ENCODE results near the gene GET4. TPM values are rescaled to one million over a fixed set of nuclear protein-coding genes. Genes with fewer than 3 reads are reported as not detected.

The GET4 gene
- total RNA-seq, 4 donors from 2014 or later, result 24.6 to 40.8 (median 30.0) TPM

- no peaks in the 10 kb centered on the region for H3K4me1 ChIP-seq
- H3K27ac ChIP-seq, result no peak overlapping the region
- no peak for DNase-seq
- TF ChIP-seq CTCF (IDR thresholded peaks at IDR 0.05 in 4 of 5, conservative IDR thresholded peaks at IDR 0.05 in 1 of 5) (no peak), POLR2A (IDR thresholded peaks at IDR 0.05) (no peak)
- no peak for ATAC-seq
- intact Hi-C loops (cut with DNase I; ENCODE audit: low total_unique reads) (no loop called here), in situ Hi-C loops (cut with MboI; ENCODE audit: low sequenced_read_pairs in 4 of 4) (no loop called here)
- H3K36me3 ChIP-seq, result no peaks in the 10 kb centered on the region
- no peak overlapping the region for H3K4me3 ChIP-seq
- H3K9me3 ChIP-seq, result no peaks in the 10 kb centered on the region
- H3K27me3 ChIP-seq, result peaks cover 0 to 4% (median 3%) of the 10 kb centered on the region in 3 donors
Measured at GRCh38 chr7:913736-914520, 37.6 kb downstream of the GET4 start.

GRCh38 chr7:914521-915194, 38.3 kb downstream of the GET4 start:
- H3K27ac ChIP-seq, result no peak overlapping the region
- no peak for TF ChIP-seq POLR2A (IDR thresholded peaks at IDR 0.05)
- TF ChIP-seq CTCF (IDR thresholded peaks at IDR 0.05 in 4 of 5, conservative IDR thresholded peaks at IDR 0.05 in 1 of 5), result no peak
- ATAC-seq (no peak), DNase-seq (no peak)
- in situ Hi-C loops (cut with MboI; ENCODE audit: low sequenced_read_pairs in 4 of 4), result no loop called here
- no peaks in the 10 kb centered on the region for H3K9me3 ChIP-seq
- peaks cover 0 to 3% (median 1%) of the 10 kb centered on the region in 3 donors for H3K27me3 ChIP-seq
- no peak overlapping the region for H3K4me3 ChIP-seq
- no peaks in the 10 kb centered on the region for H3K36me3 ChIP-seq
- intact Hi-C loops (cut with DNase I; ENCODE audit: low total_unique reads), result no loop called here
- no peaks in the 10 kb centered on the region for H3K4me1 ChIP-seq

GRCh38 chr7:915291-916218, 39.2 kb downstream of the GET4 start:
- intact Hi-C loops (cut with DNase I; ENCODE audit: low total_unique reads), result no loop called here
- in situ Hi-C loops (cut with MboI; ENCODE audit: low sequenced_read_pairs in 4 of 4), result no loop called here
- no peak overlapping the region for H3K4me3 ChIP-seq
- no peaks in the 10 kb centered on the region for H3K36me3 ChIP-seq
- no peak for TF ChIP-seq POLR2A (IDR thresholded peaks at IDR 0.05)
- TF ChIP-seq CTCF (IDR thresholded peaks at IDR 0.05 in 4 of 5, conservative IDR thresholded peaks at IDR 0.05 in 1 of 5), result no peak
- no peaks in the 10 kb centered on the region for H3K27me3 ChIP-seq
- H3K27ac ChIP-seq, result no peak overlapping the region
- DNase-seq, result no peak
- H3K4me1 ChIP-seq, result no peaks in the 10 kb centered on the region
- H3K9me3 ChIP-seq, result no peaks in the 10 kb centered on the region
- ATAC-seq, result no peak

GRCh38 chr7:916291-916941, 40.1 kb downstream of the GET4 start:
- ATAC-seq, result no peak
- Histone ChIP-seq H3K27me3 (no peaks in the 10 kb centered on the region), H3K9me3 (no peaks in the 10 kb centered on the region), H3K27ac (no peak overlapping the region), H3K4me1 (no peaks in the 10 kb centered on the region), H3K4me3 (no peak overlapping the region), H3K36me3 (no peaks in the 10 kb centered on the region)
- TF ChIP-seq POLR2A (IDR thresholded peaks at IDR 0.05) (no peak), CTCF (IDR thresholded peaks at IDR 0.05 in 4 of 5, conservative IDR thresholded peaks at IDR 0.05 in 1 of 5) (no peak)
- no peak for DNase-seq
- intact Hi-C loops (cut with DNase I; ENCODE audit: low total_unique reads) (no loop called here), in situ Hi-C loops (cut with MboI; ENCODE audit: low sequenced_read_pairs in 4 of 4) (no loop called here)
